PFSK-1 (cell line): ENCODE measurements around the gene SEPTIN10.

Source experiments
- FOXP2 ChIP-seq: optimal IDR thresholded peaks from 2 replicates; pipeline ENCODE3; 2011; ENCODE audit warnings: borderline replicate concordance, control low read depth, inconsistent platforms; ENCODE audit not compliant: insufficient read depth; ENCODE audit errors: extremely low read length, extremely low read depth
- POLR2AphosphoS5 ChIP-seq: IDR thresholded peaks from 2 replicates; pipeline ENCODE4 v1.6.1; 2012; ENCODE audit warnings: low read depth, mild to moderate bottlenecking, control low read depth, low read length, moderate library complexity
- REST ChIP-seq, 2 experiments: IDR thresholded peaks; 2 replicates each; pipeline versions ENCODE4 v1.6.1 to v1.8.0; 2011 to 2012; ENCODE audit warnings: low read depth in 2 of 2, low read length in 2 of 2, control low read depth in 1 of 2, inconsistent platforms in 1 of 2, mild to moderate bottlenecking in 1 of 2, moderate library complexity in 1 of 2; ENCODE audit not compliant: insufficient read depth in 1 of 2
- SIN3A ChIP-seq: IDR thresholded peaks from 2 replicates; pipeline ENCODE4 v1.6.1; 2012; ENCODE audit warnings: mild to moderate bottlenecking, low read length, moderate library complexity, borderline replicate concordance; ENCODE audit not compliant: insufficient read depth
- TAF1 ChIP-seq: IDR thresholded peaks from 2 replicates; pipeline ENCODE4 v1.6.1; 2012; ENCODE audit warnings: low read length, control low read depth, borderline replicate concordance; ENCODE audit not compliant: insufficient read depth

SEPTIN10 gene

DNA sequence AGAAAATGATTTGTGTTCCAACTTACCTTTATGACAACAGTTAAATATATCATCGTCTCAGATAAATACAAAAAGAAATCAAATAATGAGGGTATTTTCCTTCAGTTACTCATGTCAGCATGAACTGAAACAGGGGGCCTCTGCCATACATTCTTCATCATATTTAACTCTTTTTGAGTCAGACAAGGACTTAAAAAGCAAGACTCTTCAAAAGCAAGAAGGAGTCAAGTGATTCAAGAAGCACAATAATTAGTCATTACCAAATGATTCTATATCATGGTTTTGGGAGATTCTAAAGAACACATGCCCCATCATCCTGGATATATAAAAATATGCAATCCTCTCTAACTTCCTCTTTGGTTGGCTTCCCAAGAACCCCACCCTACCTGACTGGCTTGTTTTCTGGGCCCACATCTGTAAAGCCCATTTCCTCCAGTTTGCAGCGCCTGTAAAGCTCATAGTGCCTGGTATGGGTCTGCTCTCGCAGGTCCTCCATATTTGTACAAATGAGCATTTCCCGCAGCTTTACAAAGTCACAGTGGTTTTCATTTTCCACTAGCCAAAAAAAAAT is 49.7 kb downstream of the SEPTIN10 start:
- no peak for TF ChIP-seq TAF1

- TF ChIP-seq TAF1: no peak
- no peak for TF ChIP-seq SIN3A
- no peak for TF ChIP-seq REST (IDR thresholded peaks at IDR 0.05; ENCODE audit: insufficient read depth in 1 of 2, low read depth in 2 of 2, low read length in 2 of 2)
- TF ChIP-seq POLR2AphosphoS5: no peak
- no peak for TF ChIP-seq FOXP2
These were observed 50.5 kb downstream of the SEPTIN10 start for GRCh38 chr2:109563288-109563687.

- no peak for TF ChIP-seq POLR2AphosphoS5
- no peak for TF ChIP-seq REST (IDR thresholded peaks at IDR 0.05; ENCODE audit: insufficient read depth in 1 of 2, low read depth in 2 of 2, low read length in 2 of 2)
- TF ChIP-seq TAF1: no peak
- no peak for TF ChIP-seq SIN3A
- TF ChIP-seq FOXP2: no peak
These were observed 51.3 kb downstream of the SEPTIN10 start for GRCh38 chr2:109562421-109562820.

DNA sequence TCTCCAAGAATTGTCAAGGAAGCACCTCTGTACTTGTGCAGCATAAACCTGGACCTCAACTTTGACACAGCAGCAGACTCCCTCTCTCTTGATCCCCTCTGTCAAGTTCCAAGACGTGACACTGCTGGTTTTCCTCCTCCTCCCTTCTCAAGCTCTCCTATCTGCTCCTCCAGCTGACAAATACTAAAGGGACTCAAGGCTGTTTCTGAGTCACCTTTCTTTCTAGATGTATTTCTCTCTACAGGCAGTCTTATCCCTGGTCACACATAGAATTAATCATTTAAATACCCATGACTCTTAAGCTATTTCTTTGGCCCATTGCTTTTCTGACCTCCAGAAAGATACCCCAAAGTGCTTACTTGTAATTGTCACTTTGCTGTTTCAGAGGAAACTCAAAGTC is 53.5 kb downstream of the SEPTIN10 start:
- no peak for TF ChIP-seq SIN3A
- no peak for TF ChIP-seq TAF1
- no peak for TF ChIP-seq FOXP2

- TF ChIP-seq REST (IDR thresholded peaks at IDR 0.05; ENCODE audit: insufficient read depth in 1 of 2, low read depth in 2 of 2, low read length in 2 of 2) (no peak), SIN3A (no peak), POLR2AphosphoS5 (no peak), FOXP2 (no peak), TAF1 (no peak)
These were observed 55.5 kb downstream of the SEPTIN10 start for GRCh38 chr2:109558076-109558882.

GRCh38 chr2:109557309-109557708 is 56.5 kb downstream of the SEPTIN10 start:
- no peak for TF ChIP-seq FOXP2
- TF ChIP-seq REST (IDR thresholded peaks at IDR 0.05; ENCODE audit: insufficient read depth in 1 of 2, low read depth in 2 of 2, low read length in 2 of 2): no peak
- no peak for TF ChIP-seq SIN3A
- no peak for TF ChIP-seq POLR2AphosphoS5
- no peak for TF ChIP-seq TAF1
